Adrenal gland (tissue), 12 donors: ENCODE data around the gene ATP5IF1. TPM values are rescaled to one million over a fixed set of nuclear protein-coding genes. Genes with fewer than 3 reads are reported as not detected.

ENCODE experiments used
- DNase-seq, 7 donors: peaks; one replicate each; pipeline ENCODE4 v3.0.0-alpha.2; 2019 to 2020
- H3K27ac ChIP-seq, 5 donors: fragments of 200-600 bp; sonication (generic) in 4 of 5; 1 replicate in 3 of 5; 2 replicates in 2 of 5; pipeline versions ENCODE4 v1.5.1 to v1.8.0; 2016 to 2020; ENCODE audit warnings: mild to moderate bottlenecking in 1 of 5
- H3K27me3 ChIP-seq: fragments of 200-600 bp; 2 replicates; pipeline ENCODE4 v1.8.0; 2021
- H3K36me3 ChIP-seq, 2 donors: fragments of 200-600 bp; replicated peaks in 1 of 2; 1 replicate in 1 of 2; 2 replicates in 1 of 2; pipeline versions ENCODE4 v1.5.1 to v1.8.0; 2018 to 2022
- H3K4me1 ChIP-seq, 2 donors: fragments of 200-600 bp; replicated peaks in 1 of 2; 1 replicate in 1 of 2; 2 replicates in 1 of 2; pipeline versions ENCODE4 v1.5.1 to v1.8.0; 2018 to 2021
- H3K4me3 ChIP-seq, 4 donors: fragments of 200-600 bp; sonication (generic) in 3 of 4; one replicate each; pipeline ENCODE4 v1.5.1; 2016 to 2018
- H3K9me3 ChIP-seq, 3 donors: fragments of 200-600 bp; sonication (generic) in 1 of 3; replicated peaks in 1 of 3; 1 replicate in 2 of 3; 2 replicates in 1 of 3; pipeline versions ENCODE4 v1.5.1 to v1.8.0; 2016 to 2021
- POLR2A ChIP-seq, 2 donors: fragments of 450-650 bp; IDR thresholded peaks; one replicate each; pipeline ENCODE4 v1.6.1; 2017; ENCODE audit warnings: antibody characterized with exemption in 2 of 2, mild to moderate bottlenecking in 2 of 2, moderate library complexity in 1 of 2
- WGBS, 4 donors: extraction: QIAGEN DNeasy Blood & Tissue Kit in 2 of 4; methylation state at CpG; one replicate each; pipeline versions ENCODE4 v1.1.5 to v1.1.7; 2013 to 2017; 5-methylcytosine and 5-hydroxymethylcytosine counted together
- intact Hi-C, 2 donors: fragments of 100-400 bp; cut with DNase I; formaldehyde crosslinking; loops; one replicate each; pipeline versions ENCODE4 v1.14.1 to v1.15.0; 2022 to 2023
- polyA plus RNA-seq, 3 donors: library from polyadenylated mRNA; stranded (reverse); fragments of 200-250 nt in 2 of 3; fragments of 350-450 nt in 1 of 3; fragmentation: Illumina TruSeq in 1 of 3; extraction: RNeasy Lipid Tissue Mini Kit (QIAGEN cat#74804) in 1 of 3; gene quantifications; one replicate each; pipeline ENCODE4 v1.2.3, GENCODE V29; 2013 to 2014
- total RNA-seq, 9 donors: library from RNA; depleted of rRNA in 4 of 9; stranded (reverse); fragments of >200 nt in 4 of 9; fragments of 120-200 nt in 1 of 9; fragmentation: NEBNext Ultra II Directional in 1 of 9; extraction: Animal tissue kit (Norgen Biotek cat#: 25700) in 1 of 9; gene quantifications; one replicate each; pipeline versions ENCODE4 v1.1.0 to v1.2.4, GENCODE V29; 2013 to 2023
- TF ChIP-seq, protein P1 (sequence below), 6 experiments: fragments of 450-650 bp in 4 of 6; fragments of 200-600 bp in 2 of 6; sonication (generic) in 1 of 6; IDR thresholded peaks; 1 replicate in 5 of 6; 2 replicates in 1 of 6; pipeline versions ENCODE4 v1.5.1 to v1.8.0; 2016 to 2021; ENCODE audit warnings: antibody characterized with exemption in 6 of 6, mild to moderate bottlenecking in 2 of 6, moderate library complexity in 1 of 6
- donor health status: healthy with polysubstance abuse.
- donor health status: Bipolar disorder and iron deficiency.
- donor health status: DM: yes; HTN: yes; CAD: no.
- donor health status: DM: no; HTN: no; CAD: no.
- donor health status: DM: no; HTN: no; CAD: no.
- donor health status: DM: yes; HTN: yes; CAD: no.

The ATP5IF1 gene
- total and polyA plus RNA-seq, 12 donors, result 111 to 967 (median 224) TPM

DNA sequence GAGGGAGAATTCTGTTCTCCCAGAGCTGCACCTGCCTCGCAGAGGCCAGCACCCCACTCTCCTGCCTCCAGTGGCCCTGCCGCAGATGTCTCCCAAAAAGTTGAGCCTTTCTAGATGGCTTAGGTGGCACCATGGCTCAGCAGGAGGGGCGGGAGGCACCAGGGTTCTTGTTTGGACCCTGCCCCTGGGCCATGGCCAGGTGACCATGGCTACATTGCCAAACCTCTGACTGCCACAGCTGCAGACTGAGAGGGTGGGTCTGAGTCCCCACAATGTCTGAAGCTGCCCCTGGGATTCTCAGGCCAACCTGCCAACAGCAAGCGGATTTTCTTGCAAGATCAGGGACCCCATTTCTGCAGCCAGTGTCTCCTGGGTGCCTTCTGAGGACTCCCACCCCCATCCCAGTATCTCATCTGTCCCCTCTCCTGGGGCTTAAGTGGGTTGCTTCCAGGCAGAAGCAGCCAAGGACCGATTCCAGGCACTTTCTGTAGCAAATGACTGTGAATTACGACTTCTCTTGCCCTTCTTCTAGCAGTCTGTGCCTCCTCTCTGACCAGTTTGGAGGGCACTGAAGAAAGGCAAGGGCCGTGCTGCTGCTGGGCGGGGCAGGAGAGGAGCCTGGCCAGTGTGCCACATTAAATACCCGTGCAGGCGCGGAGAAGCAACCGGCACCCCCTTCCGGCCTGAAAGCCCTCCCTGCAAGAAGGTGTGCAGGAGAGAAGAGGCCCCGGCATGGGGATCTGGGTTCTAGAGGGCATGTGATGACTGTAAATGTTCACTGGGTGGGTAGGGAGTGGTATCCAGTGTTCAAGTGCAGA lies 45.9 kb downstream of the ATP5IF1 start:
- 88 to 93% (median 92%) methylated on average over 13 to 14 of the region's 14 CpGs for WGBS, 4 donors

DNA sequence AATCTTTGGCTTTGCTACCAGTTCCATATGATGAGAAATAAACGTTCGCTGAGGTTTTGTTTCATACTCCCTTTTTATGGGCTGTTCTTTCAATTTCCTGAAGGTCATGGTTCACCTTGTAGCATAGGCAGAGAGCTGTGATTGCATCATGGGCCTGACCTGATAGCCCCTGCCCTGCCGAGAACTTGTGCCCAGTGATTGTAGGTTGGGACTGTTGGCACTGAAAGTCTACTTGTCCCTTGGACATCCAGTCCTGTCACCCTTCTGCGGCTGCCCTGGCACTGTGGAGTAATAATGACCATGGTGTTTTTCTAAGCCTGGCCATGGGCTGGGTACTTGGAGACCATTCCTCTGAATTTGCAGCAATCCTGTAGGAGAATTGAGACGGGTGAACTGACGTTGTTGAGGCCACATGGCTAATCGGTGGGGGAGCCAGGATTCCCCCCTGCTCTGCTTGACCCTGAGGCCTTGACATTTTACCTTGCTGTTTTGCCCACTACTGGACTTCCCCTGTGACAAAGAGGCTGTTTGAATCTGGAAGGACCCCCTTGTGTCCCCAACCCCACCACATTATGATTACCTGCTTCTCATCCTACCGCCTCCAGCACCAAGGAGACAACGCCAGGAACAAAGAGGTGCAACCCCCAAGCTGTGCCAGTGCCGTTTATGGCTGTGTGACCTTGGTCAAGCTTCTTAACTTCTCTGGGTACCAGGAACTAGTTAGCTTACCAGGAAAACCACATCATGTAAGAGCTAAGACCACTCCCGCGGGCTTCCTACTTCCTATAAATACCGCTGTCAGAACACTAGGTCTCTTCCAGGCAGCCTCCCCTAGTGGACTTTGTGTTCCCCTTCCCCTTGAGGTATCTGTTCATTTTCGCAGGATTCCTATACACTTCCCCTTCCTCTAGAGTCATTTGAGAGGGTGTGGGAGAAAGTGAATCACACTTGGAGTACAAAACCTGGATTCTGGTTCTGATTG lies 46.8 kb downstream of the ATP5IF1 start:
- H3K27me3 ChIP-seq, result no peaks in the 10 kb centered on the region
- peaks cover 0 to 41% of the 10 kb centered on the region in 2 donors for H3K36me3 ChIP-seq
- no peak overlapping the region for H3K4me3 ChIP-seq
- 77 to 80% (median 78%) methylated on average over 13 to 14 of the region's 14 CpGs for WGBS, 4 donors
- TF ChIP-seq, protein P1, sequence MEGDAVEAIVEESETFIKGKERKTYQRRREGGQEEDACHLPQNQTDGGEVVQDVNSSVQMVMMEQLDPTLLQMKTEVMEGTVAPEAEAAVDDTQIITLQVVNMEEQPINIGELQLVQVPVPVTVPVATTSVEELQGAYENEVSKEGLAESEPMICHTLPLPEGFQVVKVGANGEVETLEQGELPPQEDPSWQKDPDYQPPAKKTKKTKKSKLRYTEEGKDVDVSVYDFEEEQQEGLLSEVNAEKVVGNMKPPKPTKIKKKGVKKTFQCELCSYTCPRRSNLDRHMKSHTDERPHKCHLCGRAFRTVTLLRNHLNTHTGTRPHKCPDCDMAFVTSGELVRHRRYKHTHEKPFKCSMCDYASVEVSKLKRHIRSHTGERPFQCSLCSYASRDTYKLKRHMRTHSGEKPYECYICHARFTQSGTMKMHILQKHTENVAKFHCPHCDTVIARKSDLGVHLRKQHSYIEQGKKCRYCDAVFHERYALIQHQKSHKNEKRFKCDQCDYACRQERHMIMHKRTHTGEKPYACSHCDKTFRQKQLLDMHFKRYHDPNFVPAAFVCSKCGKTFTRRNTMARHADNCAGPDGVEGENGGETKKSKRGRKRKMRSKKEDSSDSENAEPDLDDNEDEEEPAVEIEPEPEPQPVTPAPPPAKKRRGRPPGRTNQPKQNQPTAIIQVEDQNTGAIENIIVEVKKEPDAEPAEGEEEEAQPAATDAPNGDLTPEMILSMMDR (IDR thresholded peaks at IDR 0.05), result no peak
- TF ChIP-seq POLR2A (IDR thresholded peaks at IDR 0.05), result no peak
- peak in 1 of 7 donors; percentile 23 for DNase-seq
- intact Hi-C loops, result no loop called here
- no peaks in the 10 kb centered on the region for H3K9me3 ChIP-seq
- H3K27ac ChIP-seq, result no peak overlapping the region
- peaks cover 0 to 11% of the 10 kb centered on the region in 2 donors for H3K4me1 ChIP-seq

More for the DNA sequence above, 45.9 kb downstream of the ATP5IF1 start:
- no peak overlapping the region for H3K27ac ChIP-seq
- no peak for DNase-seq
- H3K36me3 ChIP-seq, result peaks cover 0 to 50% of the 10 kb centered on the region in 2 donors
- intact Hi-C loops, result no loop called here
- no peaks in the 10 kb centered on the region for H3K27me3 ChIP-seq
- TF ChIP-seq POLR2A (IDR thresholded peaks at IDR 0.05), result no peak
- TF ChIP-seq, protein P1 (IDR thresholded peaks at IDR 0.05), result no peak
- no peaks in the 10 kb centered on the region for H3K9me3 ChIP-seq
- no peak overlapping the region for H3K4me3 ChIP-seq
- H3K4me1 ChIP-seq, result peaks cover 0 to 11% of the 10 kb centered on the region in 2 donors

DNA sequence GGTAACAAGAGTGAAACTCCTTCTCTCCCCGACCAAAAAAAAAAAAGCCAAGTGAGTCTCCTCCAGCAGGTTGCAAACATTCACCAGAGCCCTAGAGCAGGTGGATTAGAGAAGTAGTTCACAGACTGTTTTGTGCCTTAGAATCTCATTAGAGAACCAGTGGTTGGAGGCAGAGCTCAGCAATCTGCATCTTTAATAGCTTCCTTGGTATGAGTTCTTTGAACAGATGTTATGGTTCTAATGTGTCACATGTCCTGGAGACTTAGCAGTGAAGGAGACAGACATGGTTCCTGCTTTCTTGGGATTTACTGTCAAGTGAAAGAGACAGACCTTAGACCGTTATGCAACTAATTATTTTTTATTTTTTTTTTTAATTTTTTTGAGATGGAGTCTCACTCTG lies 50.2 kb downstream of the ATP5IF1 start:
- Histone ChIP-seq H3K9me3 (no peaks in the 10 kb centered on the region), H3K36me3 (peaks cover 0 to 9% of the 10 kb centered on the region in 2 donors), H3K27ac (no peak overlapping the region), H3K4me1 (peaks cover 0 to 6% of the 10 kb centered on the region in 2 donors), H3K4me3 (no peak overlapping the region), H3K27me3 (no peaks in the 10 kb centered on the region)
- WGBS, 4 donors, result 44 to 68% (median 54%) methylated on average over 1 to 2 of the region's 2 CpGs
- TF ChIP-seq, protein P1 (IDR thresholded peaks at IDR 0.05), result no peak
- no peak for TF ChIP-seq POLR2A (IDR thresholded peaks at IDR 0.05)
- DNase-seq, result no peak
- intact Hi-C loops, result no loop called here

Other genes starting within 250 kb of the ATP5IF1 start
- gene EYA3, start 147.5 kb upstream of the ATP5IF1 start, total RNA-seq, result 10 to 100 TPM in 8 of 9 donors, 1 to 10 TPM in 1; 8.9 to 28.9 (median 15.4) TPM
- gene EYA3, start 147.5 kb upstream of the ATP5IF1 start, polyA plus RNA-seq, result 10 to 100 TPM in 1 of 3 donors, 1 to 10 TPM in 2; 4.3 to 20.9 (median 4.7) TPM
- gene PTAFR, start 59.4 kb upstream of the ATP5IF1 start, total RNA-seq, result 10 to 100 TPM in 2 of 9 donors, 1 to 10 TPM in 6, under 1 TPM in 1; 0.72 to 11.7 (median 7.4) TPM
- 1 to 10 TPM; 1.1 to 2.6 (median 1.7) TPM for gene PTAFR, start 59.4 kb upstream of the ATP5IF1 start, polyA plus RNA-seq
- gene DNAJC8, start 3.1 kb upstream of the ATP5IF1 start, total RNA-seq, result 100 to 1,000 TPM in 1 of 9 donors, 10 to 100 TPM in 8; 45.7 to 124 (median 67.7) TPM
- 100 to 1,000 TPM in 1 of 3 donors, 10 to 100 TPM in 2; 47.7 to 150 (median 49.6) TPM for gene DNAJC8, start 3.1 kb upstream of the ATP5IF1 start, polyA plus RNA-seq
- 10 to 100 TPM in 6 of 9 donors, 1 to 10 TPM in 3; 8.0 to 19.1 (median 11.2) TPM for gene SESN2, start 23.4 kb downstream of the ATP5IF1 start, total RNA-seq
- gene SESN2, start 23.4 kb downstream of the ATP5IF1 start, polyA plus RNA-seq, result 1 to 10 TPM; 2.9 to 5.6 (median 3.2) TPM
- gene MED18, start 92.9 kb downstream of the ATP5IF1 start, total RNA-seq, result 10 to 100 TPM in 8 of 9 donors, 1 to 10 TPM in 1; 9.3 to 26.3 (median 16.4) TPM
- gene MED18, start 92.9 kb downstream of the ATP5IF1 start, polyA plus RNA-seq, result 10 to 100 TPM; 16.7 to 27.2 (median 18.1) TPM
- gene PHACTR4, start 133.6 kb downstream of the ATP5IF1 start, total RNA-seq, result 10 to 100 TPM; 12.0 to 32.8 (median 20.3) TPM
- 10 to 100 TPM; 14.8 to 44.8 (median 34.0) TPM for gene PHACTR4, start 133.6 kb downstream of the ATP5IF1 start, polyA plus RNA-seq